HEK293 (cell line): ENCODE results near the gene RTBDN.

Experiments used
- GLI4 ChIP-seq: fragments of 450-650 bp; formaldehyde crosslinking; IDR thresholded peaks from 2 replicates; pipeline ENCODE4 v1.5.1; 2016; ENCODE audit warnings: missing biosample characterization, missing genetic modification characterization
- SP2 ChIP-seq: fragments of 450-650 bp; formaldehyde crosslinking; IDR thresholded peaks from 2 replicates; pipeline ENCODE4 v1.5.1; 2016; ENCODE audit warnings: missing biosample characterization, missing genetic modification characterization
- YY2 ChIP-seq: fragments of 450-650 bp; formaldehyde crosslinking; IDR thresholded peaks from 2 replicates; pipeline ENCODE4 v1.5.1; 2016; ENCODE audit warnings: missing biosample characterization, missing genetic modification characterization
- ZBTB21 ChIP-seq: fragments of 450-650 bp; formaldehyde crosslinking; IDR thresholded peaks from 2 replicates; pipeline ENCODE4 v1.5.1; 2017; ENCODE audit warnings: missing biosample characterization, missing genetic modification characterization
- ZBTB26 ChIP-seq: fragments of 450-650 bp; formaldehyde crosslinking; optimal IDR thresholded peaks from 2 replicates; pipeline ENCODE3; 2016; ENCODE audit warnings: missing biosample characterization, mild to moderate bottlenecking, missing genetic modification characterization
- ZBTB49 ChIP-seq: fragments of 450-650 bp; formaldehyde crosslinking; IDR thresholded peaks from 2 replicates; pipeline ENCODE4 v1.5.1; 2016; ENCODE audit warnings: missing biosample characterization, missing genetic modification characterization, low read depth
- ZEB2 ChIP-seq: fragments of 450-650 bp; formaldehyde crosslinking; IDR thresholded peaks from 2 replicates; pipeline ENCODE4 v1.5.1; 2016; ENCODE audit warnings: missing biosample characterization, missing genetic modification characterization
- ZFP3 ChIP-seq: fragments of 450-650 bp; formaldehyde crosslinking; IDR thresholded peaks from 2 replicates; pipeline ENCODE4 v1.5.1; 2016; ENCODE audit warnings: low read depth, missing biosample characterization, missing genetic modification characterization
- ZNF174 ChIP-seq: fragments of 450-650 bp; formaldehyde crosslinking; IDR thresholded peaks from 2 replicates; pipeline ENCODE4 v1.5.0; 2017; ENCODE audit warnings: missing biosample characterization, mild to moderate bottlenecking, missing genetic modification characterization
- ZNF18 ChIP-seq: fragments of 450-650 bp; formaldehyde crosslinking; IDR thresholded peaks from 2 replicates; pipeline ENCODE4 v1.5.1; 2016; ENCODE audit warnings: missing biosample characterization, missing genetic modification characterization
- ZNF23 ChIP-seq: fragments of 450-650 bp; formaldehyde crosslinking; IDR thresholded peaks from 2 replicates; pipeline ENCODE4 v1.5.1; 2016; ENCODE audit warnings: missing biosample characterization, missing genetic modification characterization, borderline replicate concordance
- ZNF280D ChIP-seq: fragments of 450-650 bp; formaldehyde crosslinking; IDR thresholded peaks from 2 replicates; pipeline ENCODE4 v1.5.1; 2016; ENCODE audit warnings: missing biosample characterization, missing genetic modification characterization
- ZNF335 ChIP-seq: fragments of 450-650 bp; formaldehyde crosslinking; conservative IDR thresholded peaks from 2 replicates; pipeline ENCODE4 v1.5.1; 2016; ENCODE audit warnings: missing biosample characterization, missing genetic modification characterization
- ZNF394 ChIP-seq: fragments of 450-650 bp; formaldehyde crosslinking; IDR thresholded peaks from 2 replicates; pipeline ENCODE4 v1.5.1; 2016; ENCODE audit warnings: missing biosample characterization, missing genetic modification characterization, mild to moderate bottlenecking, moderate library complexity, borderline replicate concordance
- ZNF473 ChIP-seq: fragments of 450-650 bp; formaldehyde crosslinking; IDR thresholded peaks from 2 replicates; pipeline ENCODE4 v1.5.1; 2017; ENCODE audit warnings: missing biosample characterization, missing genetic modification characterization
- ZNF48 ChIP-seq: fragments of 450-650 bp; formaldehyde crosslinking; IDR thresholded peaks from 2 replicates; pipeline ENCODE4 v1.5.1; 2016; ENCODE audit warnings: missing biosample characterization, missing genetic modification characterization
- ZNF513 ChIP-seq: fragments of 450-650 bp; IDR thresholded peaks from 2 replicates; pipeline ENCODE4 v1.5.1; 2018; ENCODE audit warnings: missing biosample characterization, missing genetic modification characterization
- ZNF521 ChIP-seq: fragments of 450-650 bp; formaldehyde crosslinking; IDR thresholded peaks from 2 replicates; pipeline ENCODE4 v1.5.1; 2017; ENCODE audit warnings: missing biosample characterization, mild to moderate bottlenecking, missing genetic modification characterization
- ZNF585B ChIP-seq: fragments of 450-650 bp; formaldehyde crosslinking; IDR thresholded peaks from 2 replicates; pipeline ENCODE4 v1.5.1; 2016; ENCODE audit warnings: missing biosample characterization, missing genetic modification characterization
- ZNF623 ChIP-seq: fragments of 450-650 bp; formaldehyde crosslinking; IDR thresholded peaks from 2 replicates; pipeline ENCODE4 v1.5.1; 2016; ENCODE audit warnings: missing biosample characterization, missing genetic modification characterization
- ZNF645 ChIP-seq: fragments of 450-650 bp; formaldehyde crosslinking; IDR thresholded peaks from 2 replicates; pipeline ENCODE4; 2016; ENCODE audit warnings: missing biosample characterization, missing genetic modification characterization
- ZNF707 ChIP-seq: fragments of 450-650 bp; formaldehyde crosslinking; IDR thresholded peaks from 2 replicates; pipeline ENCODE4 v1.5.1; 2016; ENCODE audit warnings: missing biosample characterization, missing genetic modification characterization
- ZNF76 ChIP-seq: fragments of 450-650 bp; formaldehyde crosslinking; IDR thresholded peaks from 2 replicates; pipeline ENCODE4; 2016; ENCODE audit warnings: low read depth, missing biosample characterization, missing genetic modification characterization, borderline replicate concordance
- ZSCAN5A ChIP-seq: fragments of 450-650 bp; formaldehyde crosslinking; IDR thresholded peaks from 2 replicates; pipeline ENCODE4 v1.5.1; 2016; ENCODE audit warnings: missing biosample characterization, missing genetic modification characterization

RTBDN gene

GRCh38 chr19:12792051-12792852 is 42.1 kb downstream of the RTBDN start (continued):
- TF ChIP-seq ZNF707 (tag by site-specific recombination) (no peak), ZNF335 (tag by site-specific recombination) (peak; percentile 84; the same call in 1 of the 2 replicates), ZNF521 (tag by site-specific recombination) (no peak), YY2 (tag by site-specific recombination) (peak; percentile 79), ZNF513 (tag by site-specific recombination) (peak; percentile 47), ZNF585B (tag by site-specific recombination) (no peak), ZNF623 (tag by site-specific recombination) (no peak), ZFP3 (tag by site-specific recombination) (no peak), ZNF394 (tag by site-specific recombination) (peak; percentile 89), GLI4 (tag by site-specific recombination) (no peak; the same call in 1 of the 2 replicates), ZNF18 (tag by site-specific recombination) (no peak), ZNF76 (tag by site-specific recombination) (peak; percentile 43; the same call in 1 of the 2 replicates), ZNF174 (no peak), ZNF48 (tag by site-specific recombination) (no peak), ZBTB26 (tag by site-specific recombination) (peak; percentile 95), ZEB2 (peak; percentile 58; the same call in 1 of the 2 replicates), SP2 (tag by site-specific recombination) (peak; percentile 76), ZBTB21 (tag by site-specific recombination) (no peak; the same call in 1 of the 2 replicates), ZNF645 (tag by site-specific recombination) (peak; percentile 97), ZNF280D (tag by site-specific recombination) (no peak), ZBTB49 (tag by site-specific recombination) (no peak), ZSCAN5A (tag by site-specific recombination) (peak; percentile 83; the same call in 1 of the 2 replicates), ZNF473 (tag by site-specific recombination) (no peak), ZNF23 (tag by site-specific recombination) (no peak)
